Activated naive CD4-positive, alpha-beta T cell treated with anti-CD3 and anti-CD28 coated beads for 36 hours (primary cell): ENCODE data around the gene PPID. TPM values are rescaled to one million over a fixed set of nuclear protein-coding genes. Genes with fewer than 3 reads are reported as not detected.
"Not testable (repeated sequence)": the region's sequence is repeated elsewhere in the genome, so short reads cannot be mapped to it uniquely, and the experiment has no call there.

Experiments used
- CTCF ChIA-PET: fragments of 350-600 bp; sonication (Branson Sonifier 250); formaldehyde crosslinking; loops from one replicate; lab custom pipeline; 2021; ENCODE audit warnings: antibody characterized with exemption; lab: Charles Lee
- DNase-seq: peaks from one replicate; pipeline ENCODE4 v3.0.0-alpha.2; 2020
- H3K27ac Mint-ChIP-seq: one replicate; pipeline ENCODE4 v1.8.0; 2021; ENCODE audit warnings: mild to moderate bottlenecking, mixed read lengths
- H3K27me3 Mint-ChIP-seq: one replicate; pipeline ENCODE4 v1.8.0; 2021; ENCODE audit warnings: low read depth, mixed read lengths
- H3K36me3 Mint-ChIP-seq: one replicate; pipeline ENCODE4 v1.8.0; 2021; ENCODE audit warnings: low read depth, mixed read lengths
- H3K4me1 Mint-ChIP-seq: one replicate; pipeline ENCODE4 v1.8.0; 2021; ENCODE audit warnings: low read depth, mixed read lengths
- H3K4me3 Mint-ChIP-seq: one replicate; pipeline ENCODE4 v1.8.0; 2021; ENCODE audit warnings: mild to moderate bottlenecking, moderate library complexity, mixed read lengths
- H3K9me3 Mint-ChIP-seq: one replicate; pipeline ENCODE4 v1.8.0; 2021; ENCODE audit warnings: mixed read lengths
- intact Hi-C: fragments of 100-400 bp; cut with micrococcal nuclease; formaldehyde crosslinking; loops from one replicate; pipeline ENCODE4 v1.15.1; 2023
- total RNA-seq, 2 experiments: library from RNA; stranded (reverse); gene quantifications; one replicate each; pipeline ENCODE4 v1.2.3, GENCODE V29; 2021

The PPID gene
- total RNA-seq, 2 experiments from 2014 or later: 55.4 to 55.6 TPM

DNA sequence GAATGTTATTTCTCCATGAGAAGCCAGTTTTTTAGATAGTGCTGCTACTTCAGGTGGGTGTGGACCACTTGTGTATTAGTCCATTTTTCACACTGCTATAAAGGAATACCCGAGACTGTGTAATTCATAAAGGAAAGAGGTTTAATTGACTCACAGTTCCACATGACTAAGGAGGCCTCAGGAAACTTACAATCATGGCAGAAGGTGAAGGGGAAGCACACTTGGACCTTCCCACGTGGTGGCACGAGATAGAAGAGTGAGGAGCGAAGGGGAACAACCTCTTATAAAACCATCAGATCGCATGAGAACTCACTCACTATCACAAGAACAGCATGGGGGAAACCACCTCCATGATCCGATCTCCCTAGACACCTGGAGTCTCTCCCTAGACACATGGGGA, 3.4 kb upstream of the PPID start:
- peaks cover 5% of the 10 kb centered on the region for H3K36me3 Mint-ChIP-seq
- H3K27ac Mint-ChIP-seq: no peak overlapping the region
- H3K4me3 Mint-ChIP-seq: no peak overlapping the region
- intact Hi-C loops: no loop called here
- DNase-seq: no peak
- CTCF ChIA-PET: interaction anchor here (0.6 to 2.2 kb wide), 3 partner anchors 14 to 477 kb away, joined by 3 to 8 read pairs (median 4); no protein-coding TSS in a partner anchor
- H3K9me3 Mint-ChIP-seq: no peaks in the 10 kb centered on the region
- H3K4me1 Mint-ChIP-seq: peaks cover 21% of the 10 kb centered on the region
- peaks cover 14% of the 10 kb centered on the region for H3K27me3 Mint-ChIP-seq

DNA sequence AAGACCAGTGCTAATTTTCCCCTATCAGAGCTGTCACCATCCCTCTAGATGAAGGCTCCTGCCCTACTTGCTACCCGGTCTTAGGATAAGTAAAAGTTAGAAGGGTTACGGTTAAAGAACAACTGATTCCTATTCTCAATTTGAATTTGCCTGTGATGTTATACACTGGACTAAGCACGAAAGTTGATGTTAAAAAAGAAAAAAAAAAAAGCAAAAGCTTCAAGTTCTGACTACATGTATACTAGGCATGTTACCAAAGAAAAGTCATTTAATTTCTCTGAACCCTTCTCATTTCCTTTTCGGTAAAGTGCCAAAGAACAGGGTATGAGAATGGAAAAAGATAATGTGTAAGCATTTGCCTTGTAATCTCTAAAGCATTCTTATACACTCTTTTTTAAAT, 1.4 kb upstream of the PPID start:
- Mint-ChIP-seq H3K4me3 (peak overlapping the region; percentile 98), H3K4me1 (peaks cover 35% of the 10 kb centered on the region), H3K27me3 (peaks cover 10% of the 10 kb centered on the region), H3K27ac (peak overlapping the region; percentile 99), H3K9me3 (no peaks in the 10 kb centered on the region), H3K36me3 (peaks cover 20% of the 10 kb centered on the region)
- CTCF ChIA-PET: interaction anchor here (0.7 to 2.7 kb wide), 8 partner anchors 38 to 839 kb away, joined by 3 to 11 read pairs (median 4); partner anchors contain the start of gene FNIP2
- no peak for DNase-seq
- intact Hi-C loops: loop anchor here (5.0 kb wide), 1 partner anchor 103 kb away; no protein-coding TSS in a partner anchor

DNA sequence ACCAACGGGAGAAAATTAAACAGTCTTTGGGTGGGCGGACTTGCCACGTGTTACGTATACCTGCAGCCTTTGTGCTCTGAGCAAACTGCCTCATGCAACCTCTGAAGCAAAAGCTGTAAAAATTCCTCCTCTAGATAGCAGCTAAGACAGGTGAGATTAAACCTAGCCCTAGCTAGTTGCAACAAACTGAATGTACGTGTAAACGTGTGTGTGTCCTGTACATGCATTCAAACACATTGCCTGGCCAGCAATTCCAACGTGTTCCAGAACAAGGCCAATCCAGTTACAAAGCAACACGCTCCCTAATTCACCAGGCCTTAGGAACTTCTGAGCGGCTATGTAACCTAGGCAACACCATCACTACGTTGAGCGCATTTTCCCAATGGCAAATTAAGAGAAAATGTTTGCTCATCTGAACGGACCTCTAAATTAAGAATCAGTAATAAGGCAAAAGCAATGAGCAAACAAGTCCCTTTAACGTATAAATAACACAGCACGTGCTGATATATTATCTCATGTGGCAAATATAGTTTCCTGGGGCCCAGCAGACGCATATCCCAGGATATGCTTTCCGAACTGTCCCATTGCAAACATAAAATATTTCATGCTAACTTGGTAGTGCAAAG, 792 bp downstream of the PPID start:
- peaks cover 38% of the 10 kb centered on the region for H3K36me3 Mint-ChIP-seq
- no peak for DNase-seq
- peaks cover 41% of the 10 kb centered on the region for H3K4me1 Mint-ChIP-seq
- no peaks in the 10 kb centered on the region for H3K9me3 Mint-ChIP-seq
- H3K27me3 Mint-ChIP-seq: no peaks in the 10 kb centered on the region
- CTCF ChIA-PET: interaction anchor here (0.6 kb wide), 1 partner anchor 12 kb away, joined by 3 read pairs; no protein-coding TSS in a partner anchor
- peak overlapping the region; percentile 98 for H3K4me3 Mint-ChIP-seq
- peak overlapping the region; percentile 99 for H3K27ac Mint-ChIP-seq
- intact Hi-C loops: loop anchor here (1.0 to 5.0 kb wide), 3 partner anchors 89 to 452 kb away; no protein-coding TSS in a partner anchor

DNA sequence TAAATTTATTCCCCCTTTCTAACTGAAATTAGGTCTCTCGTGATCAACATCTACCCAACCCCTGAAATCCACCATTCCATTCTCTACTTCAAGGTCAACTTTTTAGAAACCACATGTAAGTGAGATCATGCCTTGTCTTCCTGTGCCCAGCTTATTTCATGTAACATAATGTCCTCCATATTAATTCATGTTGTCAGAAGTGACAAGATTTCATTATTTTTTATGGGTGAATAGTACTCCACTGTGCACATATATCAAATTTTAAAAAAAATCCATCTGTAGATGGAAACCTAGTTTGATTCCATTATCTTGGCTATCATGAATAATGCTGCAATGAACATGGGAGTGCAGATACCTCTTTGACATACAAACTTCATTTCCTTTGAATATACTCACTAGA, 1.5 kb downstream of the PPID start:
- intact Hi-C loops: loop anchor here (1.0 to 5.0 kb wide), 3 partner anchors 90 to 453 kb away; no protein-coding TSS in a partner anchor
- no peaks in the 10 kb centered on the region for H3K27me3 Mint-ChIP-seq
- CTCF ChIA-PET: no interaction called here
- peak overlapping the region; percentile 98 for H3K4me3 Mint-ChIP-seq
- no peak for DNase-seq
- H3K27ac Mint-ChIP-seq: peak overlapping the region; percentile 30
- H3K9me3 Mint-ChIP-seq: no peaks in the 10 kb centered on the region
- peaks cover 41% of the 10 kb centered on the region for H3K4me1 Mint-ChIP-seq
- H3K36me3 Mint-ChIP-seq: peaks cover 41% of the 10 kb centered on the region

DNA sequence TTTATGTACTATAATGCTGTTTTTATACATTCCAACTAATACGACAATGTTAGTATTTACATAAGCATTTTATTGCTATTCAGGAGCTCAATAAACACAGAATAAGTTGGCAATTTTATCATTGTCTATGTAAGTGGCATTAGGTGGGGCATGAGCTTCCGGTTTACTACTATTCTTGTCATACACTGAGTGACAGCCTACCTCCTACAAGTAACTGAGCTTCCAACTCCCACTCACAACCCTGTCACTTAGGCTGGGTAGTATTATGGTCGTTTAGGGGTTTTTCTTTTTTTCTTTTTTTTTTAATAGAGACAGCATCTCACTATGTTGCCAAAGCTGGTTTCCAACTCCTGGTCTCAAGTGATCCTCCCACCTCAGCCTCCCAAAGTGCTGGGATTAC, 7.4 kb downstream of the PPID start:
- intact Hi-C loops: no loop called here
- no peak overlapping the region for H3K4me3 Mint-ChIP-seq
- H3K27ac Mint-ChIP-seq: no peak overlapping the region

DNA sequence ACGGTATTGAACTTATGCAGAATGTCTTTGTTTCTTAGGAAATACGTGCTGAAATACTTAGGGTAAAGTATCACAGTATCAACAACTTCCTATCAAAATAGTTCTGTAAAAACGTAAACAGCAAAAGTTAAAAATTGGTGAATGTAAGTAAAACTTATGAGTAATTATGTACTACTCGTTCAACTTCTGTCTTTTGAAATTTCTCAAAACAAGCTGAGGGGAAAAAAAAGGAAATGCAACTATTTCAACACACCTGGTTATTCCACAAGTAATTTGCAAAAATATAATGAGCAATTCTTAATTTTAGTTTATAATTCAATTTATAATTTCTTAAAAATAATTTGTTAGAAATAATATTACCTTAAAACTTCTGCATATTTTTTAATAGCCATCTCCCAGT, 8.3 kb downstream of the PPID start:
- no peak overlapping the region for H3K27ac Mint-ChIP-seq
- intact Hi-C loops: no loop called here
- DNase-seq: no peak
- no peaks in the 10 kb centered on the region for H3K27me3 Mint-ChIP-seq
- CTCF ChIA-PET: interaction anchor here (1.2 kb wide), 1 partner anchor 49 kb away, joined by 3 read pairs; no protein-coding TSS in a partner anchor
- H3K9me3 Mint-ChIP-seq: no peaks in the 10 kb centered on the region
- H3K4me3 Mint-ChIP-seq: no peak overlapping the region
- H3K36me3 Mint-ChIP-seq: peaks cover 58% of the 10 kb centered on the region
- H3K4me1 Mint-ChIP-seq: peaks cover 10% of the 10 kb centered on the region

More for the DNA sequence above, 7.4 kb downstream of the PPID start:
- H3K36me3 Mint-ChIP-seq: peaks cover 57% of the 10 kb centered on the region
- no peak for DNase-seq
- CTCF ChIA-PET: interaction anchor here (0.6 to 1.2 kb wide), 3 partner anchors 50 to 715 kb away, joined by 3 read pairs; no protein-coding TSS in a partner anchor
- H3K4me1 Mint-ChIP-seq: peaks cover 14% of the 10 kb centered on the region
- H3K27me3 Mint-ChIP-seq: no peaks in the 10 kb centered on the region
- H3K9me3 Mint-ChIP-seq: no peaks in the 10 kb centered on the region

DNA sequence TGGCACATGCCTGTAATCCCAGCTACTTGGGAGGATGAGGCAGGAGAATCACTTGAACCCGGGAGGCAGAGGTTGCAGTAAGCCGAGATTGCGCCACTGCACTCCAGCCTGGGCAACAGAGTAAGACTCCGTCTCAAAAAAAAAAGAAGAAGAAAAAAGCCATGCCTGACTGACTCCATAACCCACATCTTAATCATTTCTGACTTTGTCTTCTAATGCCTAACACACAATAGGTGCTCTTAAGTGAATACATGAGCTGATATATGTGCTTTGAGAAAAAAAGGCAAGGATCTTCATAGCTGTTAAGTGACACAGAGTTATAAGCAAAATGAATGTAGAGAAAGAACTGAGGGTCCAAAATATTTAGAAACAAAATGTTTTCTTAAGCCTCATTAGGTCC, 10.6 kb downstream of the PPID start:
- peaks cover 48% of the 10 kb centered on the region for H3K36me3 Mint-ChIP-seq
- DNase-seq, H3K9me3 Mint-ChIP-seq, H3K27me3 Mint-ChIP-seq, H3K27ac Mint-ChIP-seq, intact Hi-C loops, H3K4me1 Mint-ChIP-seq, H3K4me3 Mint-ChIP-seq: not testable (repeated sequence)
- CTCF ChIA-PET: interaction anchor here (1.3 kb wide), 1 partner anchor 139 kb away, joined by 3 read pairs; no protein-coding TSS in a partner anchor

DNA sequence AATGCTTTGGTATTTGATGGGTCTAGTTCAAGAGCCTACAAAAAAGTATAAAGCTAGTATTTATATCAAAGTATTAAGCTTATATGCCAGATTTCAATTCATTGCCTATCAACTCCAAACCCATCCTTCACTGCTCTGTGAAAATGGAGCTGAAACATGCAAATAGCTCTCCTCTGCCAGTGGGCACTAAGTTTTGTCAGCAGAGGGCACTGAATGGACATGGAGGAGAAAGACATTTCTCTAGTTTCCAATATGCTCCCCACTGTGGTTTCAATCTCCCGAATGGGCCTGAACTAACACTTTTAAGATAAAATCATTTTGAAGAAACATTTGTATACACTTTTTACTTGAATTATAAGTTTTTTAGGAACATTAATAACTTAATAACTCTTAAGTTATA, 12.4 kb downstream of the PPID start:
- peak; percentile 8 for DNase-seq
- intact Hi-C loops: no loop called here
- no peak overlapping the region for H3K4me3 Mint-ChIP-seq
- H3K27ac Mint-ChIP-seq: no peak overlapping the region
- H3K4me1 Mint-ChIP-seq: no peaks in the 10 kb centered on the region
- no peaks in the 10 kb centered on the region for H3K27me3 Mint-ChIP-seq
- CTCF ChIA-PET: interaction anchor here (1.2 to 2.4 kb wide), 4 partner anchors 11 to 141 kb away, joined by 3 to 10 read pairs (median 4); no protein-coding TSS in a partner anchor
- H3K36me3 Mint-ChIP-seq: peaks cover 51% of the 10 kb centered on the region
- no peaks in the 10 kb centered on the region for H3K9me3 Mint-ChIP-seq

DNA sequence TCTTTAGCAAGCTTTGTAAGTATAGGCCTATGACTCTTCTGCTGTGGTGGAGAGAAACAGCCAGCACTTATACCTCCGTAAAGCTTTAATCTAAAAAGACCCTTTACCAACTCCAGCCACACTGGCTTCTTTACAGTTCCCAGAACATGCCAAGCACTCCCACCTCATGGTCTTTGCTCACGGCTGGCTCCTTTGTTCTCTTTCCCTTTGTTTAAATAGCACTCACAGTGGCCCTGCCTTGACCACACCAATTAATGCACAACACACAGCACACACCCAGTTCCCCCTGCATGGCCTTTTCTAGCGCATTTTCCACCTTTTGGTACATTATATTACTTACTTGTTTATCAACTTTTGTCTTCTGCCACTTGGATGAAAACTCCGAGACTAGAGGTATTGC, 18.9 kb downstream of the PPID start:
- intact Hi-C loops: no loop called here
- Mint-ChIP-seq H3K36me3 (peaks cover 21% of the 10 kb centered on the region), H3K27me3 (no peaks in the 10 kb centered on the region), H3K27ac (no peak overlapping the region), H3K4me3 (no peak overlapping the region), H3K4me1 (no peaks in the 10 kb centered on the region), H3K9me3 (no peaks in the 10 kb centered on the region)
- CTCF ChIA-PET: interaction anchor here (1.0 kb wide), 1 partner anchor 34 kb away, joined by 3 read pairs; no protein-coding TSS in a partner anchor
- no peak for DNase-seq

DNA sequence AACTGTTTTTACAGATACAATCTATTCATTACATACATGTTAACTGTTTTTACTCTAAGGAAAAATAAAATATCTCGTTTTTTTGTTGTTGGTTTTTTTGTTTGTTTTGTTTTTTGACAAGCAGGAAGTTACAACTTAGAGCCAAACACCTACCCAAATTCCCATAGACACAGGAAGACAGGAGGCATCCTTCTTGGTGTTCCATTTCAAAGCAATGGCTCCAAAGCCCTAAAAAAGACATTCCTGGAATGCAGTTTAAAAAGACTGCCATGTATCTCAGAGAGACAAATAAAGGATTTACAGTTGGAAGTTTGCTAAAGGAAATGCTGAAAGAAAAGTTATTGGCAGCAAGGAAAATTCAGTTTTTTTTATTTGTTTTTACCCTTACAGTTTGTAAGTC, 34.4 kb downstream of the PPID start:
- H3K27ac Mint-ChIP-seq: no peak overlapping the region
- CTCF ChIA-PET: no interaction called here
- peaks cover 9% of the 10 kb centered on the region for H3K36me3 Mint-ChIP-seq
- intact Hi-C loops: no loop called here
- no peak overlapping the region for H3K4me3 Mint-ChIP-seq
- H3K4me1 Mint-ChIP-seq: no peaks in the 10 kb centered on the region
- DNase-seq: no peak
- no peaks in the 10 kb centered on the region for H3K27me3 Mint-ChIP-seq
- H3K9me3 Mint-ChIP-seq: no peaks in the 10 kb centered on the region

DNA sequence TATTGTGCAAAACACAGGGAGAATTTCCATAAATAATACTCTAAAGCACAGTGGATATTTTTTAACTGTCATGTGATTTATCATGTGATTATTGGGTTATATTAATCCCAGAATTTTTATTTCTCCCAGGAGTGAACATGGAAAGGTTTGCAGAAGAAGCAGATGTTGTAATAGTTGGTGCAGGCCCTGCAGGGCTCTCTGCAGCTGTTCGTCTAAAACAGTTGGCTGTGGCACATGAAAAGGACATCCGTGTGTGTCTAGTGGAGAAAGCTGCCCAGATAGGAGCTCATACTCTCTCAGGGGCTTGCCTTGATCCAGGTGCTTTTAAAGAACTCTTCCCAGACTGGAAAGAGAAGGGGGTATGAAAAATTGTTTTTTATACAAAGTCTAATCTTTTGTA, 41.1 kb downstream of the PPID start:
- H3K27me3 Mint-ChIP-seq: no peaks in the 10 kb centered on the region

DNA sequence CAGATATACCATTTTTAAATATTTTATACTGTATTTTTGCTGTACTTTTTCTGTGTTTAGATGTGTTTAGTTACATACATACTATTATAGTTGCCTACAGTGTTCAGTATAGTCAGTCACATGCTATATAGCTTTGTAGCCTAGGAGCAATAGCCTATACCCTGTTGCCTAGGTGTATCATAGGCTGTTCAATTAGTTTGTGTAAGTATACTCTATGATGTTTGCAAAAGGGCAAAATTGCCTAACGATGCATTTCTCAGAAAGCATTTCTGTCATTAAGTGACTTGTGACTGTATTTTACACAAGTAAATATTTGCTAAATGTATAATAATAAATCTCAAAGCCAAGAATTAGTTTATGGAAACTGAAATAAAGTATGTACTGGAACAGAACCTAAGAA, 41.6 kb downstream of the PPID start:
- peaks cover 8% of the 10 kb centered on the region for H3K36me3 Mint-ChIP-seq
- no peaks in the 10 kb centered on the region for H3K27me3 Mint-ChIP-seq
- H3K4me3 Mint-ChIP-seq: no peak overlapping the region
- CTCF ChIA-PET: interaction anchor here (0.8 to 1.0 kb wide), 2 partner anchors 15 to 535 kb away, joined by 3 read pairs; no protein-coding TSS in a partner anchor
- no peak overlapping the region for H3K27ac Mint-ChIP-seq
- DNase-seq: no peak
- intact Hi-C loops: no loop called here
- H3K4me1 Mint-ChIP-seq: no peaks in the 10 kb centered on the region
- no peaks in the 10 kb centered on the region for H3K9me3 Mint-ChIP-seq

More for the DNA sequence above, 41.1 kb downstream of the PPID start:
- Mint-ChIP-seq H3K27ac (no peak overlapping the region), H3K9me3 (no peaks in the 10 kb centered on the region), H3K4me1 (no peaks in the 10 kb centered on the region), H3K36me3 (peaks cover 7% of the 10 kb centered on the region), H3K4me3 (no peak overlapping the region)
- CTCF ChIA-PET: no interaction called here
- no peak for DNase-seq
- intact Hi-C loops: no loop called here
